ENCODE data around the gene GLI2. TPM values are rescaled to one million over a fixed set of nuclear protein-coding genes. Genes with fewer than 3 reads are reported as not detected.

GLI2 gene
- total and polyA plus RNA-seq, 2 donors (not counting 1 experiment from before 2014, with no cell fraction given): 2.8 to 3.3 TPM

GRCh38 chr2:120776649-120777048, 41.0 kb downstream of the GLI2 start:
- no peaks in the 10 kb centered on the region for H4K20me1 ChIP-seq (ENCODE audit: control insufficient read depth, extremely low read depth, insufficient read depth, low read length)
- no peaks in the 10 kb centered on the region for H3K36me3 ChIP-seq (ENCODE audit: control insufficient read depth, insufficient read depth, low read length)
- no peak overlapping the region for H3K4me2 ChIP-seq (ENCODE audit: extremely low read depth, insufficient read depth, low read length)
- no peak overlapping the region for H3K27ac ChIP-seq (ENCODE audit: insufficient read depth, low read length)
- H3K4me1 ChIP-seq (ENCODE audit: control insufficient read depth, extremely low read depth, insufficient read depth, low read length): peaks cover 17% of the 10 kb centered on the region
- no peak overlapping the region for H2AFZ ChIP-seq (ENCODE audit: low read length)
- TF ChIP-seq CTCF (conservative IDR thresholded peaks at IDR 0.05 in 1 of 2, IDR thresholded peaks at IDR 0.05 in 1 of 2; ENCODE audit: low read depth in 1 of 2, low read length in 2 of 2): no peak
- no peak for TF ChIP-seq EZH2 (IDR thresholded peaks at IDR 0.05; ENCODE audit: low read length, missing control alignments)
- no peak overlapping the region for H3K4me3 ChIP-seq (replicated peaks in 1 of 4; ENCODE audit: control extremely low read depth in 1 of 4, insufficient read depth in 1 of 4, low read depth in 3 of 4, low read length in 4 of 4)
- H3K9me3 ChIP-seq (ENCODE audit: control insufficient read depth, insufficient read depth, low read depth, low read length): no peaks in the 10 kb centered on the region
- peaks cover 64% of the 10 kb centered on the region for H3K79me2 ChIP-seq (ENCODE audit: control insufficient read depth, insufficient read depth, low read length)
- H3K9ac ChIP-seq (ENCODE audit: insufficient read depth, low read length): no peak overlapping the region
- no peak for DNase-seq (ENCODE audit: low read depth in 2 of 2)
- H3K27me3 ChIP-seq (ENCODE audit: control insufficient read depth, insufficient read depth, low read length): no peaks in the 10 kb centered on the region

- Histone ChIP-seq H3K36me3 (ENCODE audit: control insufficient read depth, insufficient read depth, low read length) (no peaks in the 10 kb centered on the region), H2AFZ (ENCODE audit: low read length) (no peak overlapping the region), H3K4me3 (replicated peaks in 1 of 4; ENCODE audit: control extremely low read depth in 1 of 4, insufficient read depth in 1 of 4, low read depth in 3 of 4, low read length in 4 of 4) (no peak overlapping the region), H3K9me3 (ENCODE audit: control insufficient read depth, insufficient read depth, low read depth, low read length) (no peaks in the 10 kb centered on the region), H4K20me1 (ENCODE audit: control insufficient read depth, extremely low read depth, insufficient read depth, low read length) (no peaks in the 10 kb centered on the region), H3K27ac (ENCODE audit: insufficient read depth, low read length) (no peak overlapping the region), H3K4me2 (ENCODE audit: extremely low read depth, insufficient read depth, low read length) (no peak overlapping the region), H3K27me3 (ENCODE audit: control insufficient read depth, insufficient read depth, low read length) (no peaks in the 10 kb centered on the region), H3K79me2 (ENCODE audit: control insufficient read depth, insufficient read depth, low read length) (peaks cover 64% of the 10 kb centered on the region), H3K9ac (ENCODE audit: insufficient read depth, low read length) (no peak overlapping the region), H3K4me1 (ENCODE audit: control insufficient read depth, extremely low read depth, insufficient read depth, low read length) (peaks cover 11% of the 10 kb centered on the region)
- TF ChIP-seq CTCF (conservative IDR thresholded peaks at IDR 0.05 in 1 of 2, IDR thresholded peaks at IDR 0.05 in 1 of 2; ENCODE audit: low read depth in 1 of 2, low read length in 2 of 2): no peak
- DNase-seq (ENCODE audit: low read depth in 2 of 2): peak in 1 of 2 donors; percentile 9
These were observed 41.6 kb downstream of the GLI2 start for GRCh38 chr2:120777170-120777751.

- H3K9me3 ChIP-seq (ENCODE audit: control insufficient read depth, insufficient read depth, low read depth, low read length): no peaks in the 10 kb centered on the region
- no peak for DNase-seq (ENCODE audit: low read depth in 2 of 2)
- no peaks in the 10 kb centered on the region for H3K27me3 ChIP-seq (ENCODE audit: control insufficient read depth, insufficient read depth, low read length)
- peaks cover 60% of the 10 kb centered on the region for H3K79me2 ChIP-seq (ENCODE audit: control insufficient read depth, insufficient read depth, low read length)
- H3K4me3 ChIP-seq (replicated peaks in 1 of 4; ENCODE audit: control extremely low read depth in 1 of 4, insufficient read depth in 1 of 4, low read depth in 3 of 4, low read length in 4 of 4): no peak overlapping the region
- no peak overlapping the region for H3K9ac ChIP-seq (ENCODE audit: insufficient read depth, low read length)
- no peaks in the 10 kb centered on the region for H4K20me1 ChIP-seq (ENCODE audit: control insufficient read depth, extremely low read depth, insufficient read depth, low read length)
- TF ChIP-seq EZH2 (IDR thresholded peaks at IDR 0.05; ENCODE audit: low read length, missing control alignments) (no peak), CTCF (conservative IDR thresholded peaks at IDR 0.05 in 1 of 2, IDR thresholded peaks at IDR 0.05 in 1 of 2; ENCODE audit: low read depth in 1 of 2, low read length in 2 of 2) (no peak)
- H3K4me1 ChIP-seq (ENCODE audit: control insufficient read depth, extremely low read depth, insufficient read depth, low read length): peaks cover 7% of the 10 kb centered on the region
- no peak overlapping the region for H3K27ac ChIP-seq (ENCODE audit: insufficient read depth, low read length)
- no peaks in the 10 kb centered on the region for H3K36me3 ChIP-seq (ENCODE audit: control insufficient read depth, insufficient read depth, low read length)
- no peak overlapping the region for H3K4me2 ChIP-seq (ENCODE audit: extremely low read depth, insufficient read depth, low read length)
- no peak overlapping the region for H2AFZ ChIP-seq (ENCODE audit: low read length)
These were observed 42.1 kb downstream of the GLI2 start for GRCh38 chr2:120777787-120778186.

Data from fibroblast of lung (primary cell).